CD14-positive monocyte (primary cell): ENCODE results near the gene CCR7. TPM values are rescaled to one million over a fixed set of nuclear protein-coding genes. Genes with fewer than 3 reads are reported as not detected.

Source experiments
- DNase-seq, 3 donors: peaks; one replicate each; pipeline ENCODE4 v3.0.0-alpha.2; 2011 to 2022
- H2AFZ ChIP-seq: 2 replicates; pipeline ENCODE4 v1.6.0; 2012; ENCODE audit warnings: mild to moderate bottlenecking, low read depth, low read length, inconsistent platforms; ENCODE audit not compliant: insufficient read depth, poor library complexity, severe bottlenecking
- H3K27ac ChIP-seq, 2 donors: 1 replicate in 1 of 2; 2 replicates in 1 of 2; pipeline ENCODE4 v1.5.1; 2012 to 2013; ENCODE audit warnings: low read length in 2 of 2, control low read depth in 1 of 2, inconsistent platforms in 1 of 2, low read depth in 1 of 2, mild to moderate bottlenecking in 1 of 2
- H3K27me3 ChIP-seq, 2 donors: one replicate each; pipeline versions ENCODE4 v1.6.0 to v1.6.1; 2011 to 2013; ENCODE audit warnings: low read length in 2 of 2; ENCODE audit not compliant: control insufficient read depth in 2 of 2, insufficient read depth in 2 of 2
- H3K36me3 ChIP-seq, 2 donors: replicated peaks in 1 of 2; 1 replicate in 1 of 2; 2 replicates in 1 of 2; pipeline versions ENCODE4 v1.5.1 to v1.6.1; 2012 to 2013; ENCODE audit warnings: low read length in 2 of 2, control low read depth in 1 of 2, inconsistent platforms in 1 of 2, mild to moderate bottlenecking in 1 of 2; ENCODE audit not compliant: insufficient read depth in 2 of 2, control insufficient read depth in 1 of 2
- H3K4me1 ChIP-seq, 2 donors: 1 replicate in 1 of 2; 2 replicates in 1 of 2; pipeline versions ENCODE4 v1.5.1 to v1.6.1; 2012 to 2013; ENCODE audit warnings: low read length in 2 of 2, control low read depth in 1 of 2, inconsistent platforms in 1 of 2, mild to moderate bottlenecking in 1 of 2, moderate library complexity in 1 of 2; ENCODE audit not compliant: insufficient read depth in 2 of 2, control insufficient read depth in 1 of 2
- H3K4me2 ChIP-seq: replicated peaks from 2 replicates; pipeline ENCODE3; 2012; ENCODE audit warnings: low read length, moderate library complexity, mild to moderate bottlenecking; ENCODE audit not compliant: poor library complexity, severe bottlenecking; ENCODE audit errors: extremely low read depth
- H3K4me3 ChIP-seq, 3 experiments: fragments of 200-600 bp in 1 of 3; sonication (generic) in 1 of 3; replicated peaks in 1 of 3; 1 replicate in 2 of 3; 2 replicates in 1 of 3; pipeline ENCODE4 v1.5.1; 2011 to 2013; ENCODE audit warnings: low read length in 3 of 3, mild to moderate bottlenecking in 3 of 3, control low read depth in 2 of 3, low read depth in 2 of 3, inconsistent platforms in 1 of 3, moderate library complexity in 1 of 3
- H3K79me2 ChIP-seq: 2 replicates; pipeline ENCODE4 v1.6.0; 2012; ENCODE audit warnings: mild to moderate bottlenecking, control low read depth, inconsistent platforms, low read length, moderate library complexity; ENCODE audit not compliant: insufficient read depth
- H3K9ac ChIP-seq: 2 replicates; pipeline ENCODE4 v1.6.0; 2017; ENCODE audit warnings: low read length, mild to moderate bottlenecking; ENCODE audit not compliant: insufficient read depth, poor library complexity, severe bottlenecking
- H3K9me3 ChIP-seq, 2 donors: replicated peaks in 1 of 2; 1 replicate in 1 of 2; 2 replicates in 1 of 2; pipeline versions ENCODE4 v1.5.1 to v1.6.1; 2012 to 2013; ENCODE audit warnings: low read length in 2 of 2, control low read depth in 1 of 2; ENCODE audit not compliant: control insufficient read depth in 1 of 2, insufficient read depth in 1 of 2
- H4K20me1 ChIP-seq: 2 replicates; pipeline ENCODE4 v1.6.0; 2012; ENCODE audit warnings: mild to moderate bottlenecking, low read length, control low read depth, moderate library complexity; ENCODE audit not compliant: insufficient read depth
- H3K27ac Mint-ChIP-seq, 7 donors: one replicate each; pipeline ENCODE4 v1.8.0; 2020; ENCODE audit warnings: mild to moderate bottlenecking in 7 of 7, mixed read lengths in 7 of 7, moderate library complexity in 6 of 7, inconsistent platforms in 2 of 7
- H3K27me3 Mint-ChIP-seq, 3 donors: one replicate each; pipeline ENCODE4 v1.8.0; 2021 to 2022; ENCODE audit warnings: low read depth in 3 of 3, mild to moderate bottlenecking in 3 of 3, mixed read lengths in 3 of 3, moderate library complexity in 3 of 3, inconsistent platforms in 1 of 3
- H3K36me3 Mint-ChIP-seq, 2 donors: one replicate each; pipeline ENCODE4 v1.8.0; 2020; ENCODE audit warnings: mixed read lengths in 2 of 2, inconsistent platforms in 1 of 2, mild to moderate bottlenecking in 1 of 2
- H3K4me1 Mint-ChIP-seq: one replicate; pipeline ENCODE4 v1.8.0; 2020; ENCODE audit warnings: mild to moderate bottlenecking, mixed read lengths
- H3K4me3 Mint-ChIP-seq, 2 donors: one replicate each; pipeline ENCODE4 v1.8.0; 2020; ENCODE audit warnings: mild to moderate bottlenecking in 2 of 2, mixed read lengths in 2 of 2, moderate library complexity in 1 of 2
- H3K9me3 Mint-ChIP-seq, 7 donors: one replicate each; pipeline ENCODE4 v1.8.0; 2020 to 2022; ENCODE audit warnings: mixed read lengths in 7 of 7, mild to moderate bottlenecking in 6 of 7, moderate library complexity in 6 of 7, inconsistent platforms in 2 of 7
- WGBS: methylation state at CpG from one replicate; pipeline ENCODE4 v1.1.5; 2013; ENCODE audit warnings: missing lambda C conversion rate; ENCODE audit not compliant: insufficient coverage; 5-methylcytosine and 5-hydroxymethylcytosine counted together
- intact Hi-C, 2 donors: fragments of 100-400 bp; cut with micrococcal nuclease; formaldehyde crosslinking; loops; one replicate each; pipeline versions ENCODE4 v1.15.0 to v1.15.1; 2023
- polyA plus RNA-seq, 3 donors: library from polyadenylated mRNA; depleted of rRNA in 1 of 3; unstranded in 2 of 3; stranded (reverse) in 1 of 3; fragments of 300-500 nt in 2 of 3; fragments of >200 nt in 1 of 3; fragmentation: Illumina TruSeq in 2 of 3; gene quantifications; 1 replicate in 2 of 3; 2 replicates in 1 of 3; pipeline ENCODE4 v1.2.3, GENCODE V29; 2012 to 2021
- TF ChIP-seq, protein P1 (sequence below): fragments of 200-600 bp; IDR thresholded peaks from one replicate; pipeline ENCODE4 v1.8.0; 2022; ENCODE audit warnings: antibody characterized with exemption, mild to moderate bottlenecking

CCR7 gene
- polyA plus RNA-seq, 3 donors = 0.15 to 2.1 (median 1.2) TPM

DNA sequence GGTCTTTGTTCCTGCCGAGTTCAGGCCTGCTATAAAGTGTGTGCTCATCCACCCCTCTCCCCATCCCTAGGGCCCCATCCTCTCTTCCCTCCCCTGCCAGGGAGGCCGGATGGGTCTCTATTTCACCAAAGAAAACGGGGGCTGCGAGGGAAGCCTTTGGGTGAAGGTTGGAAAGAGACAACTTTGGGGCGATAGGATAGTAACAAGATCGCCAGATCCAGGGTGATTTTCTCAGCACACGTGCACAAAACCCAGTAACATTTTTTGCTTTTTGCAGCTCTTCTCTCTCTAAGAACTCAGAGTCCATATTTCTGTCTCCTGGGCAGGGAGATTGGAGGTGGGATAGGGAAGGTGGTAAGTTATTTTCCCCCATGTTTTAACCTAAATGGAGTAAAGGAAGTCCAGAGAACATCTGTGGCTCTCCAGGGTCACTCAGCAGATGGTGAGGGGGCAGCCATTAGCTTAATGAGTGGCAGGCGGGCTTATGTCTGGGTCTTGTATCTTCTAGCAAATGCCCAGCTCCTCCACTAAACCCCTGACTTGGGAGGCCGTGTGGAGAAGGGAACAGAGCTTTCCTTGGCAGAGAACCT lies 6.9 kb downstream of the CCR7 start:
- no peak overlapping the region for H3K9ac ChIP-seq
- H2AFZ ChIP-seq = no peak overlapping the region
- Mint-ChIP-seq H3K27me3 (peaks cover 27 to 59% (median 30%) of the 10 kb centered on the region in 3 donors), H3K4me1 (peaks cover 39% of the 10 kb centered on the region), H3K4me3 (no peak overlapping the region), H3K9me3 (peaks cover 0 to 3% (median 0%) of the 10 kb centered on the region in 7 donors), H3K27ac (no peak overlapping the region), H3K36me3 (no peaks in the 10 kb centered on the region)
- H3K4me2 ChIP-seq = no peak overlapping the region
- H3K36me3 ChIP-seq = no peaks in the 10 kb centered on the region
- TF ChIP-seq, protein P1, sequence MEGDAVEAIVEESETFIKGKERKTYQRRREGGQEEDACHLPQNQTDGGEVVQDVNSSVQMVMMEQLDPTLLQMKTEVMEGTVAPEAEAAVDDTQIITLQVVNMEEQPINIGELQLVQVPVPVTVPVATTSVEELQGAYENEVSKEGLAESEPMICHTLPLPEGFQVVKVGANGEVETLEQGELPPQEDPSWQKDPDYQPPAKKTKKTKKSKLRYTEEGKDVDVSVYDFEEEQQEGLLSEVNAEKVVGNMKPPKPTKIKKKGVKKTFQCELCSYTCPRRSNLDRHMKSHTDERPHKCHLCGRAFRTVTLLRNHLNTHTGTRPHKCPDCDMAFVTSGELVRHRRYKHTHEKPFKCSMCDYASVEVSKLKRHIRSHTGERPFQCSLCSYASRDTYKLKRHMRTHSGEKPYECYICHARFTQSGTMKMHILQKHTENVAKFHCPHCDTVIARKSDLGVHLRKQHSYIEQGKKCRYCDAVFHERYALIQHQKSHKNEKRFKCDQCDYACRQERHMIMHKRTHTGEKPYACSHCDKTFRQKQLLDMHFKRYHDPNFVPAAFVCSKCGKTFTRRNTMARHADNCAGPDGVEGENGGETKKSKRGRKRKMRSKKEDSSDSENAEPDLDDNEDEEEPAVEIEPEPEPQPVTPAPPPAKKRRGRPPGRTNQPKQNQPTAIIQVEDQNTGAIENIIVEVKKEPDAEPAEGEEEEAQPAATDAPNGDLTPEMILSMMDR = no peak
- WGBS = 100% methylated on average over 1 of the region's 9 CpGs
- H3K4me3 ChIP-seq = no peak overlapping the region
- H3K27ac ChIP-seq = no peak overlapping the region
- intact Hi-C loops = no loop called here
- peaks cover 0 to 25% of the 10 kb centered on the region in 2 donors for H3K27me3 ChIP-seq
- H3K4me1 ChIP-seq = peaks cover 19 to 23% of the 10 kb centered on the region in 2 donors
- H4K20me1 ChIP-seq = no peaks in the 10 kb centered on the region
- H3K9me3 ChIP-seq = no peaks in the 10 kb centered on the region
- H3K79me2 ChIP-seq = no peaks in the 10 kb centered on the region
- DNase-seq = no peak

DNA sequence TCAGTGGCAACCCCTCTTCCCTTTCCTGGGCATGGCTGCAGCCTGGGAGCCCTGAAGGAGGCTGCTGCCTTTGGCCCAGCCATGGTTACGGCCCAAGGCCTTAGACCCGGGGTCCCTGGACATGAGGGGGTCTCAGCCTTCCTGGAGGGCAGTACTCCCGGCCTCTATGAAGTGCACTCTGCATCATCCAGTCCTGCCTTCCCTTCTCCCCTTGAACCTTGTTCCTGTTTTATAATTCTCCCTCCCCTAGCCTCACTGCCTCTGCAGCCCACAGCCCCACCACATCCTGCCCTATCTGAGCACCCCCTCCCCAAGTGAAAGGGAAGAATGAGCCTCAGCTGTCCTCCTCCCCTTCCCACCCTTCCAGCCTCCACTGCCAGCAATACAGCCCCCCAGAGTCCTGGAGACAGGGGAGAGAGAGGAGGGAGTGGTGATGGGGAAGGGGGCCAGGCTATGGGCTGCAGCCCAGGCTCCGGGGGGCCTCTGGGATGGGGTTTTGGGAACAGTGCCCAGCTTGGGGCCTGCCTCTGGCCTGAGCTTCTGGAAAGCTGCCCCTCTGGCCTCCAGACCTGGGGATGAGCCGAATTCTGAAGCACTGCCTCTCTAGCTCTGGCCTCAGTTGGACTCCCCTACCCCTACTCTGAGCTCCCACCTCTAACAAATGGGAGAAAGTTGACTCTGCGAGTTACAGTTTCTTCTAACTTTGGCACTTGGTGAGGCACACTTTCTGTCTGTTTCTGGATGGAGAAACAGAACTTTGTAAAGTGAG lies 7.6 kb downstream of the CCR7 start:
- Histone ChIP-seq H3K4me3 (no peak overlapping the region), H3K79me2 (no peaks in the 10 kb centered on the region), H3K36me3 (no peaks in the 10 kb centered on the region), H3K27ac (no peak overlapping the region), H3K4me2 (no peak overlapping the region), H4K20me1 (no peaks in the 10 kb centered on the region), H2AFZ (peak overlapping the region; percentile 41), H3K9me3 (no peaks in the 10 kb centered on the region), H3K27me3 (peaks cover 0 to 25% of the 10 kb centered on the region in 2 donors), H3K9ac (no peak overlapping the region), H3K4me1 (peaks cover 23 to 27% of the 10 kb centered on the region in 2 donors)
- Mint-ChIP-seq H3K4me1 (peaks cover 44% of the 10 kb centered on the region), H3K36me3 (no peaks in the 10 kb centered on the region), H3K27ac (no peak overlapping the region), H3K9me3 (peaks cover 0 to 3% (median 0%) of the 10 kb centered on the region in 7 donors), H3K4me3 (no peak overlapping the region), H3K27me3 (peaks cover 24 to 56% (median 30%) of the 10 kb centered on the region in 3 donors)
- WGBS = 20% methylated on average over 5 of the region's 6 CpGs
- intact Hi-C loops = no loop called here
- TF ChIP-seq, protein P1 = no peak
- DNase-seq = no peak
